SK-N-MC (cell line): ENCODE data around the gene ANKS1A.

ENCODE experiments used
- EZH2 ChIP-seq: fragments of 200-600 bp; sonication (generic); IDR thresholded peaks from one replicate; pipeline ENCODE4 v1.6.1; 2017; ENCODE audit warnings: antibody characterized with exemption
- POLR2AphosphoS5 ChIP-seq: IDR thresholded peaks from 2 replicates; pipeline ENCODE4 v1.6.1; 2012; ENCODE audit warnings: mild to moderate bottlenecking, low read depth, low read length, borderline replicate concordance

DNA sequence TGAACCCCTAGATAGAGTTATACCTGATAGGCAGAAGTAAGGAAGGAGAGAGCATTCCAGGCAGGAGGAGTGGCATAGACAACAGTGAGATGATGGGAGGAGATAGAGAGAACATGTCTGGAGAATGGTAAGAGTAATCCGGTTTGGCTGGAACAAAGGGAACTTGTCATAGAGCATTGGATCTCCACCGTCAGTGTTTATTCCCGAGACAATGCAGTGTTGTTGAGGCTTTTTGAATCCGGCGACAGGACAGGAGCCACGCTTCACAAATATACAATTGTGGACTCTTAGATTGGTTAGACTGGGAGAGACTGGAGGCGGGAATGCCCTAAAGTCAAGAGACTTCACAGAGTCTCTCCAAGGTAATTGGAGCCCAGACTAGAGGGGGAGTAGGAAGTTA lies 119.8 kb downstream of the ANKS1A start:
- TF ChIP-seq EZH2 (no peak), POLR2AphosphoS5 (no peak)
